ENCODE measurements around the gene SPATA18.

The SPATA18 gene

GRCh38 chr4:52143815-52144214, 92.7 kb downstream of the SPATA18 start:
- H3K27me3 ChIP-seq (ENCODE audit: control insufficient read depth, insufficient read depth, low read length): no peaks in the 10 kb centered on the region
- H3K4me1 ChIP-seq (ENCODE audit: control insufficient read depth, insufficient read depth, low read length): no peaks in the 10 kb centered on the region
- H3K27ac ChIP-seq (ENCODE audit: low read depth, low read length): no peak overlapping the region
- no peak overlapping the region for H3K4me3 ChIP-seq (ENCODE audit: low read depth, low read length)
- no peaks in the 10 kb centered on the region for H3K36me3 ChIP-seq (ENCODE audit: control insufficient read depth, insufficient read depth, low read length)
- no peak overlapping the region for H3K9ac ChIP-seq (ENCODE audit: low read depth, low read length)
- H3K9me3 ChIP-seq (ENCODE audit: control insufficient read depth, insufficient read depth, low read length): no peaks in the 10 kb centered on the region

DNA sequence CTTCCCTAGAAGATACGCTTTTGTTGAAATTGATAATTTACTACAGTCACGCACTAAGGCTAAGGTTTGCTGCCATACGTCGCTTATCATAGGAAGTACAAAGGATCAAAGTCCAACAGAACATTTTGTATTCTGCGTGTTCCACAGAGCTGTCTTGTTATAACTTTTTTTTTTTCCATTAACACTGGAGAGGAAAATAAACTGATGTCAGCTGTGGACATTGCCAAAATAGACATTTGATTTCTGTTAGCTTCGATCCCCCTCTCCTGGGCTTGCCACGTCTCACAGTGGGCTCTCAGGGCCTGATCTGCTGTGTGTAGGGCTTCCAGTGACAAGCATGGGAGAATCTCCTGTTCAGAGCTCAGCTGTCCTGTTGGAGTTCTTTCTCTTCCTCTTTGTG, 93.3 kb downstream of the SPATA18 start:
- H3K27ac ChIP-seq (ENCODE audit: low read depth, low read length): no peak overlapping the region

More for the DNA sequence above, 93.3 kb downstream of the SPATA18 start:
- no peaks in the 10 kb centered on the region for H3K9me3 ChIP-seq (ENCODE audit: control insufficient read depth, insufficient read depth, low read length)
- H3K4me3 ChIP-seq (ENCODE audit: low read depth, low read length): no peak overlapping the region
- no peaks in the 10 kb centered on the region for H3K4me1 ChIP-seq (ENCODE audit: control insufficient read depth, insufficient read depth, low read length)
- no peak overlapping the region for H3K9ac ChIP-seq (ENCODE audit: low read depth, low read length)
- H3K27me3 ChIP-seq (ENCODE audit: control insufficient read depth, insufficient read depth, low read length): no peaks in the 10 kb centered on the region
- no peaks in the 10 kb centered on the region for H3K36me3 ChIP-seq (ENCODE audit: control insufficient read depth, insufficient read depth, low read length)
